HEK293 (cell line): ENCODE measurements around the gene SMOC1.

Source experiments
- CTCF ChIA-PET: fragments of 350-600 bp; formaldehyde crosslinking; extraction: SDS; loops from one replicate; lab custom pipeline; 2021; ENCODE audit warnings: antibody characterized with exemption; lab: Yijun Ruan, JAX
- POLR2A ChIA-PET: fragments of 300-600 bp; formaldehyde crosslinking; extraction: SDS; loops from one replicate; lab custom pipeline; 2020; ENCODE audit warnings: antibody characterized with exemption, inconsistent platforms; lab: Yijun Ruan, JAX
- H3K27ac ChIP-seq: fragments of 200-500 bp; sonication (Bioruptor generic); 2 replicates; pipeline ENCODE4 v1.5.1; 2014; ENCODE audit warnings: low read depth, low read length, control low read depth, inconsistent platforms; ENCODE audit errors: extremely low read depth
- H3K36me3 ChIP-seq, 2 experiments: fragments of 200-500 bp in 1 of 2; sonication (Bioruptor generic) in 1 of 2; 1 replicate in 1 of 2; 2 replicates in 1 of 2; pipeline ENCODE4 v1.5.1; 2014 to 2017; ENCODE audit warnings: inconsistent platforms in 2 of 2, low read length in 2 of 2; ENCODE audit not compliant: control insufficient read depth in 2 of 2, insufficient read depth in 1 of 2
- H3K4me1 ChIP-seq: fragments of 200-500 bp; sonication (Bioruptor generic); 2 replicates; pipeline ENCODE4 v1.5.1; 2014; ENCODE audit warnings: mild to moderate bottlenecking, low read length, inconsistent platforms; ENCODE audit not compliant: control insufficient read depth, insufficient read depth
- H3K4me3 ChIP-seq: 2 replicates; pipeline ENCODE4 v1.5.1; 2011; ENCODE audit warnings: low read depth, mild to moderate bottlenecking, control low read depth, low read length, moderate library complexity
- H3K9me3 ChIP-seq: fragments of 200-500 bp; sonication (Bioruptor generic); 2 replicates; pipeline ENCODE4 v1.5.1; 2014; ENCODE audit warnings: low read depth, low read length, inconsistent platforms; ENCODE audit not compliant: control insufficient read depth, insufficient read depth
- KLF16 ChIP-seq: fragments of 450-650 bp; formaldehyde crosslinking; IDR thresholded peaks from 2 replicates; pipeline ENCODE4 v1.5.1; 2017; ENCODE audit warnings: missing biosample characterization, missing genetic modification characterization
- KLF9 ChIP-seq: fragments of 450-650 bp; formaldehyde crosslinking; IDR thresholded peaks from 2 replicates; pipeline ENCODE4 v1.5.1; 2016; ENCODE audit warnings: missing biosample characterization, missing genetic modification characterization, low read depth
- PATZ1 ChIP-seq: fragments of 450-650 bp; formaldehyde crosslinking; IDR thresholded peaks from 2 replicates; pipeline ENCODE4 v1.5.1; 2016; ENCODE audit warnings: missing biosample characterization, missing genetic modification characterization
- TSHZ1 ChIP-seq: fragments of 450-650 bp; formaldehyde crosslinking; IDR thresholded peaks from 2 replicates; pipeline ENCODE4 v1.5.1; 2016; ENCODE audit warnings: missing biosample characterization, missing genetic modification characterization, borderline replicate concordance
- ZBTB21 ChIP-seq: fragments of 450-650 bp; formaldehyde crosslinking; IDR thresholded peaks from 2 replicates; pipeline ENCODE4 v1.5.1; 2017; ENCODE audit warnings: missing biosample characterization, missing genetic modification characterization
- ZFHX2 ChIP-seq: fragments of 450-650 bp; formaldehyde crosslinking; conservative IDR thresholded peaks from 2 replicates; pipeline ENCODE4 v1.5.1; 2016; ENCODE audit warnings: missing biosample characterization, missing genetic modification characterization
- ZNF132 ChIP-seq: fragments of 450-650 bp; formaldehyde crosslinking; IDR thresholded peaks from 2 replicates; pipeline ENCODE4 v1.5.1; 2017; ENCODE audit warnings: missing biosample characterization, missing genetic modification characterization, borderline replicate concordance
- ZNF146 ChIP-seq: fragments of 450-650 bp; formaldehyde crosslinking; IDR thresholded peaks from 2 replicates; pipeline ENCODE4 v1.5.1; 2016; ENCODE audit warnings: missing biosample characterization, missing genetic modification characterization
- ZNF157 ChIP-seq: fragments of 450-650 bp; formaldehyde crosslinking; IDR thresholded peaks from 2 replicates; pipeline ENCODE4 v1.5.1; 2016; ENCODE audit warnings: missing biosample characterization, missing genetic modification characterization
- ZNF223 ChIP-seq: fragments of 450-650 bp; formaldehyde crosslinking; IDR thresholded peaks from 2 replicates; pipeline ENCODE4 v1.5.1; 2016; ENCODE audit warnings: missing biosample characterization, missing genetic modification characterization
- ZNF37A ChIP-seq: fragments of 450-650 bp; IDR thresholded peaks from 2 replicates; pipeline ENCODE4 v1.5.1; 2018; ENCODE audit warnings: missing biosample characterization, missing genetic modification characterization
- ZNF529 ChIP-seq: fragments of 450-650 bp; formaldehyde crosslinking; IDR thresholded peaks from 2 replicates; pipeline ENCODE4 v1.5.1; 2017; ENCODE audit warnings: missing genetic modification characterization, missing biosample characterization; ENCODE audit not compliant: insufficient replicate concordance
- TF ChIP-seq, protein P1 (sequence below): fragments of 450-650 bp; formaldehyde crosslinking; IDR thresholded peaks from 2 replicates; pipeline ENCODE4; 2016; ENCODE audit warnings: missing biosample characterization, missing genetic modification characterization
- TF ChIP-seq, protein P2 (sequence below): fragments of 450-650 bp; formaldehyde crosslinking; IDR thresholded peaks from 2 replicates; pipeline ENCODE4 v1.5.1; 2016; ENCODE audit warnings: missing biosample characterization, missing genetic modification characterization

Gene SMOC1

DNA sequence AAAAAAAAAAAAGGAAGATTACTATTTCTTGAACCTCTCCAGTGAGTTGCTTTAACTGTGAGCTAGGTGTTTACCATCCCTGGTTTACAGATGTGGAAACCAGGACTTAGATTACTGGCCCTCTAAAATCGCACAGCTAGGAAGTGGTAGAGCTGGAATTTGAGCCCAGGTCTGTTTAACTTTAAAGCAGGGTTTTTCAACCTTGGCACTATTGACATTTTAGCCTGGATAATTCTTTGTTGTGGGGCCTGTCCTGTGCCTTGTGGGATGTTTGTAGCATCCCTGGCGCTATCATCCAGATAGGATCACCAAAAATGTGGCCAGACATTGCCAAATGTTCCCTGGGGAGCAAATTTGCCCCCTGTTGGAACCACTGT, 28.5 kb upstream of the SMOC1 start (continued):
- TF ChIP-seq TSHZ1 (tag by site-specific recombination): no peak
- no peak for TF ChIP-seq ZNF223 (tag by site-specific recombination)
- no peak for TF ChIP-seq ZNF157 (tag by site-specific recombination)
- TF ChIP-seq ZNF146 (tag by site-specific recombination): no peak
- TF ChIP-seq ZFHX2 (tag by site-specific recombination): no peak
- TF ChIP-seq ZNF132 (tag by site-specific recombination): no peak
- TF ChIP-seq, protein P1, sequence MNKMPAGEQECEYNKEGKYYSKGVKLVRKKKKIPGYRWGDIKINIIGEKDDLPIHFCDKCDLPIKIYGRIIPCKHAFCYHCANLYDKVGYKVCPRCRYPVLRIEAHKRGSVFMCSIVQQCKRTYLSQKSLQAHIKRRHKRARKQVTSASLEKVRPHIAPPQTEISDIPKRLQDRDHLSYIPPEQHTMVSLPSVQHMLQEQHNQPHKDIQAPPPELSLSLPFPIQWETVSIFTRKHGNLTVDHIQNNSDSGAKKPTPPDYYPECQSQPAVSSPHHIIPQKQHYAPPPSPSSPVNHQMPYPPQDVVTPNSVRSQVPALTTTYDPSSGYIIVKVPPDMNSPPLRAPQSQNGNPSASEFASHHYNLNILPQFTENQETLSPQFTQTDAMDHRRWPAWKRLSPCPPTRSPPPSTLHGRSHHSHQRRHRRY: no peak
- TF ChIP-seq ZNF37A (tag by site-specific recombination): no peak
- TF ChIP-seq PATZ1 (tag by site-specific recombination): no peak

DNA sequence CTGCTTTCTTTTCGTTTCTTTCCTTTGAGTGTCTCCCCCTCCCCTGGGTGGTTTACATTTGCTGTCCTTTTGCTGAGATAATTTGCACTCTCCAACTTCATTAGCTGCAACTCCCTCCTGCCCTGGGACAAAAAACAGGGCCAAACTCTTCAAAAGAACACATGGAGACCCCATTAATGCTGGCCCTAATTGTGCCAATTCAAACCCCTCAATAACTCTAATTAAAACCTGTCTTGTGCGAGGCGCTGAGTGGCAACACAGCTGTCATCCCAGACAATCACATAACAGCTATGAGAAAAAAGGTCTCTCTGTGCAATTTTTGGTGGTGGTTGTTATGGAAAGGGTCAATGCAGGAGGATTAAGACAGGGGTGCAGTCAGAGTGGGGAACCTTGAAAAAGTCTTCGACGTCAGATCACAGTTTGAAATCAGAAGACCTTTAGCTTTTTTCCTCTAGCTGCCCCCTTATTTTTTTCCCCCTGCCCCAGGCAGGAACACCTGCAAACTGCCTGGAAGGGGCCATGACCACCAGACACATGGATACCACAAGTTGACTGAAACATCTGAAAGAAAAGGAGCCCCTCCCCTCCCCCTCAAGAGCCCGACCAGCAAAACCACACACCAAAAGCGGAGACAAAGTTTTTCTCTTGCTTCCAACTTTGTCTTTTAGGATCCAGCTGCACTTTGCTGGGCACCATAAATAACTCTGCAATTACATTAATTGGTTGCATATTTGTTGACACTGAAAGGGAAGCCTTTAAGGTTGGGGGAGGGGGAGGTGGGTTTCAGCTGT, 26.5 kb upstream of the SMOC1 start:
- ChIA-PET CTCF (interaction anchor here (0.6 to 1.2 kb wide), 3 partner anchors 175 to 723 kb away, joined by 3 to 5 read pairs (median 4); no protein-coding TSS in a partner anchor), POLR2A (no interaction called here)
- Histone ChIP-seq H3K36me3 (no peaks in the 10 kb centered on the region), H3K4me3 (no peak overlapping the region)
- TF ChIP-seq KLF16 (tag by site-specific recombination) (no peak), ZBTB21 (no peak), ZNF529 (tag by site-specific recombination) (no peak)
- TF ChIP-seq, all 188 proteins: peak for 0
- Histone ChIP-seq H3K9me3 (no peaks in the 10 kb centered on the region), H3K4me1 (peaks cover 3% of the 10 kb centered on the region; the same call in 1 of the 2 replicates), H3K27ac (no peak overlapping the region)

- Histone ChIP-seq H3K36me3 (no peaks in the 10 kb centered on the region), H3K27ac (no peak overlapping the region), H3K4me1 (peaks cover 3% of the 10 kb centered on the region; the same call in 1 of the 2 replicates), H3K9me3 (no peaks in the 10 kb centered on the region), H3K4me3 (no peak overlapping the region)
- ChIA-PET POLR2A (no interaction called here), CTCF (interaction anchor here (0.7 to 1.5 kb wide), 3 partner anchors 24 to 175 kb away, joined by 3 to 5 read pairs (median 4); no protein-coding TSS in a partner anchor)
- TF ChIP-seq KLF9: no peak
- TF ChIP-seq, protein P2, sequence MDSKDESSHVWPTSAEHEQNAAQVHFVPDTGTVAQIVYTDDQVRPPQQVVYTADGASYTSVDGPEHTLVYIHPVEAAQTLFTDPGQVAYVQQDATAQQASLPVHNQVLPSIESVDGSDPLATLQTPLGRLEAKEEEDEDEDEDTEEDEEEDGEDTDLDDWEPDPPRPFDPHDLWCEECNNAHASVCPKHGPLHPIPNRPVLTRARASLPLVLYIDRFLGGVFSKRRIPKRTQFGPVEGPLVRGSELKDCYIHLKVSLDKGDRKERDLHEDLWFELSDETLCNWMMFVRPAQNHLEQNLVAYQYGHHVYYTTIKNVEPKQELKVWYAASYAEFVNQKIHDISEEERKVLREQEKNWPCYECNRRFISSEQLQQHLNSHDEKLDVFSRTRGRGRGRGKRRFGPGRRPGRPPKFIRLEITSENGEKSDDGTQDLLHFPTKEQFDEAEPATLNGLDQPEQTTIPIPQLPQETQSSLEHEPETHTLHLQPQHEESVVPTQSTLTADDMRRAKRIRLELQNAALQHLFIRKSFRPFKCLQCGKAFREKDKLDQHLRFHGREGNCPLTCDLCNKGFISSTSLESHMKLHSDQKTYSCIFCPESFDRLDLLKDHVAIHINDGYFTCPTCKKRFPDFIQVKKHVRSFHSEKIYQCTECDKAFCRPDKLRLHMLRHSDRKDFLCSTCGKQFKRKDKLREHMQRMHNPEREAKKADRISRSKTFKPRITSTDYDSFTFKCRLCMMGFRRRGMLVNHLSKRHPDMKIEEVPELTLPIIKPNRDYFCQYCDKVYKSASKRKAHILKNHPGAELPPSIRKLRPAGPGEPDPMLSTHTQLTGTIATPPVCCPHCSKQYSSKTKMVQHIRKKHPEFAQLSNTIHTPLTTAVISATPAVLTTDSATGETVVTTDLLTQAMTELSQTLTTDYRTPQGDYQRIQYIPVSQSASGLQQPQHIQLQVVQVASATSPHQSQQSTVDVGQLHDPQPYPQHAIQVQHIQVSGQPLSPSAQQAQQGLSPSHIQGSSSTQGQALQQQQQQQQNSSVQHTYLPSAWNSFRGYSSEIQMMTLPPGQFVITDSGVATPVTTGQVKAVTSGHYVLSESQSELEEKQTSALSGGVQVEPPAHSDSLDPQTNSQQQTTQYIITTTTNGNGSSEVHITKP: peak; percentile 89
Observed at GRCh38 chr14:69853774-69854173, 25.4 kb upstream of the SMOC1 start.
